Left lung (tissue), 10 donors: ENCODE results near the gene PSMC3IP. TPM values are rescaled to one million over a fixed set of nuclear protein-coding genes. Genes with fewer than 3 reads are reported as not detected.

ENCODE experiments used
- ATAC-seq: fragments of 200-7000 bp; cut with Tn5 transposase; one replicate; pipeline ENCODE4 v1.9.1; 2020; ENCODE audit warnings: moderate library complexity
- DNase-seq, 4 donors: peaks; one replicate each; pipeline ENCODE4 v3.0.0-alpha.2; 2013 to 2020
- H3K27ac ChIP-seq, 2 donors: fragments of 200-600 bp; sonication (generic) in 1 of 2; one replicate each; pipeline versions ENCODE4 v1.5.0 to v1.8.0; 2020 to 2021
- H3K27me3 ChIP-seq, 2 donors: fragments of 200-600 bp; sonication (generic) in 1 of 2; one replicate each; pipeline versions ENCODE4 v1.5.0 to v1.8.0; 2020 to 2021
- H3K36me3 ChIP-seq, 2 donors: fragments of 200-600 bp; sonication (generic) in 1 of 2; one replicate each; pipeline versions ENCODE4 v1.5.0 to v1.8.0; 2020 to 2021
- H3K4me1 ChIP-seq, 2 donors: fragments of 200-600 bp; one replicate each; pipeline ENCODE4 v1.8.0; 2021
- H3K4me3 ChIP-seq, 2 donors: fragments of 200-600 bp; sonication (generic) in 1 of 2; one replicate each; pipeline versions ENCODE4 v1.5.0 to v1.8.0; 2020 to 2021; ENCODE audit warnings: mild to moderate bottlenecking in 1 of 2
- H3K9me3 ChIP-seq, 2 donors: fragments of 200-600 bp; sonication (generic) in 1 of 2; one replicate each; pipeline versions ENCODE4 v1.5.0 to v1.8.0; 2020 to 2021
- intact Hi-C, 2 donors: fragments of 100-400 bp; cut with DNase I; formaldehyde crosslinking; loops; one replicate each; pipeline versions ENCODE4 v1.11.2 to v1.14.2; 2022
- polyA plus RNA-seq, 6 donors: library from polyadenylated mRNA; unstranded; fragments of 120-200 nt; gene quantifications; one replicate each; pipeline ENCODE4 v1.2.1, GENCODE V29; 2013; ENCODE audit not compliant: insufficient read length in 6 of 6
- total RNA-seq, 2 donors: library from RNA; stranded (reverse); fragmentation: NEBNext Ultra II Directional; extraction: Animal tissue kit (Norgen Biotek cat#: 25700); gene quantifications; one replicate each; pipeline ENCODE4 v1.2.1, GENCODE V29; 2021
- TF ChIP-seq, protein P1 (sequence below), 2 donors: fragments of 200-600 bp; sonication (generic) in 1 of 2; IDR thresholded peaks; one replicate each; pipeline versions ENCODE4 v1.5.0 to v1.8.0; 2021; ENCODE audit warnings: antibody characterized with exemption in 2 of 2
- donor health status: DM: no; HTN: yes; CAD: no.
- donor health status: DM: no; HTN: no; CAD: no.

The PSMC3IP gene
- total and polyA plus RNA-seq, 8 donors: 6.5 to 21.4 (median 18.4) TPM

DNA sequence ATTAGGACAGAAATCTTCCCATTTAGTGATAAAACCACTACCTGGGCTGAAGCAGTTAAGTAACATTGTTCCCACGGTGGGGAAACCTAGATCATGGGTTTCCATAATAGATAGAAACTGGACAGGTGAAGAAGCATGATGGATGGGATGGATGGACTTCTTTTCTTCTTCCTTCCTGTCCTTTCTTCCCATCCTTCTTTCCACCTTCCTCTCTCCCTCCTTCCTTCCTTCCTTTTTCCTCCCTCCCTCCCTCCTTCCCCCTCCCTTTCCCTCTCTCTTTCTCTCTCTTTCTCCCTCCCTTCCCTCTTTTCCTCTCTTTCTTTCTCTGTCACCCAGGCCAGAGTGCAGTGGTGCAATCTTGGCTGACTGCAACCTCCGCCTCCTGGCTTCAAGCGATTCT is 3.1 kb downstream of the PSMC3IP start:
- Histone ChIP-seq H3K27me3 (no peaks in the 10 kb centered on the region), H3K4me1 (peaks cover 11 to 47% of the 10 kb centered on the region in 2 donors), H3K27ac (no peak overlapping the region), H3K4me3 (no peak overlapping the region), H3K36me3 (peaks cover 0 to 59% of the 10 kb centered on the region in 2 donors), H3K9me3 (no peaks in the 10 kb centered on the region)
- intact Hi-C loops: no loop called here
- TF ChIP-seq, protein P1, sequence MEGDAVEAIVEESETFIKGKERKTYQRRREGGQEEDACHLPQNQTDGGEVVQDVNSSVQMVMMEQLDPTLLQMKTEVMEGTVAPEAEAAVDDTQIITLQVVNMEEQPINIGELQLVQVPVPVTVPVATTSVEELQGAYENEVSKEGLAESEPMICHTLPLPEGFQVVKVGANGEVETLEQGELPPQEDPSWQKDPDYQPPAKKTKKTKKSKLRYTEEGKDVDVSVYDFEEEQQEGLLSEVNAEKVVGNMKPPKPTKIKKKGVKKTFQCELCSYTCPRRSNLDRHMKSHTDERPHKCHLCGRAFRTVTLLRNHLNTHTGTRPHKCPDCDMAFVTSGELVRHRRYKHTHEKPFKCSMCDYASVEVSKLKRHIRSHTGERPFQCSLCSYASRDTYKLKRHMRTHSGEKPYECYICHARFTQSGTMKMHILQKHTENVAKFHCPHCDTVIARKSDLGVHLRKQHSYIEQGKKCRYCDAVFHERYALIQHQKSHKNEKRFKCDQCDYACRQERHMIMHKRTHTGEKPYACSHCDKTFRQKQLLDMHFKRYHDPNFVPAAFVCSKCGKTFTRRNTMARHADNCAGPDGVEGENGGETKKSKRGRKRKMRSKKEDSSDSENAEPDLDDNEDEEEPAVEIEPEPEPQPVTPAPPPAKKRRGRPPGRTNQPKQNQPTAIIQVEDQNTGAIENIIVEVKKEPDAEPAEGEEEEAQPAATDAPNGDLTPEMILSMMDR (IDR thresholded peaks at IDR 0.05): no peak
- ATAC-seq: no peak
- no peak for DNase-seq

DNA sequence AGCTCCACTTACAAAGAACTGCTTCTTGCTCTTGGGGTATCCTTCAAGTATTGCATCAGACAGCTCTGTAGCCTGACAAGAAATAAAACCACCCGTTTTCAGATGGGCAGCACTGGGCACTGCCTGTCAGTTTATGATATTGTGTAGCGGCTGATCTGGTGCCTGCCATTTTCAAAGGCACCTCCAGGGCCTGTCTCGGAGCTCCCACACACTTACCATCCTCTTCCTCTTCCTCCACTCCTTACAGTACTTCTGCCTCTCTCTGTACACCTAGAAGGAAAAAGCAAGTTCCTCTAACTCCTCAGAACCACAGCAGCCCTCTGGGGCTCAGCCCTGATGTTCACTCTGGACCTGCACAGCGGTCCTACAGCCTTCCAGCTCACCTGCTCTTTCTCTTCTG is 4.4 kb downstream of the PSMC3IP start:
- Histone ChIP-seq H3K4me3 (no peak overlapping the region), H3K4me1 (peaks cover 6 to 48% of the 10 kb centered on the region in 2 donors), H3K27ac (no peak overlapping the region), H3K27me3 (no peaks in the 10 kb centered on the region), H3K36me3 (peaks cover 0 to 70% of the 10 kb centered on the region in 2 donors), H3K9me3 (no peaks in the 10 kb centered on the region)
- ATAC-seq (no peak), DNase-seq (no peak)
- TF ChIP-seq, protein P1 (IDR thresholded peaks at IDR 0.05): no peak
- intact Hi-C loops: no loop called here

DNA sequence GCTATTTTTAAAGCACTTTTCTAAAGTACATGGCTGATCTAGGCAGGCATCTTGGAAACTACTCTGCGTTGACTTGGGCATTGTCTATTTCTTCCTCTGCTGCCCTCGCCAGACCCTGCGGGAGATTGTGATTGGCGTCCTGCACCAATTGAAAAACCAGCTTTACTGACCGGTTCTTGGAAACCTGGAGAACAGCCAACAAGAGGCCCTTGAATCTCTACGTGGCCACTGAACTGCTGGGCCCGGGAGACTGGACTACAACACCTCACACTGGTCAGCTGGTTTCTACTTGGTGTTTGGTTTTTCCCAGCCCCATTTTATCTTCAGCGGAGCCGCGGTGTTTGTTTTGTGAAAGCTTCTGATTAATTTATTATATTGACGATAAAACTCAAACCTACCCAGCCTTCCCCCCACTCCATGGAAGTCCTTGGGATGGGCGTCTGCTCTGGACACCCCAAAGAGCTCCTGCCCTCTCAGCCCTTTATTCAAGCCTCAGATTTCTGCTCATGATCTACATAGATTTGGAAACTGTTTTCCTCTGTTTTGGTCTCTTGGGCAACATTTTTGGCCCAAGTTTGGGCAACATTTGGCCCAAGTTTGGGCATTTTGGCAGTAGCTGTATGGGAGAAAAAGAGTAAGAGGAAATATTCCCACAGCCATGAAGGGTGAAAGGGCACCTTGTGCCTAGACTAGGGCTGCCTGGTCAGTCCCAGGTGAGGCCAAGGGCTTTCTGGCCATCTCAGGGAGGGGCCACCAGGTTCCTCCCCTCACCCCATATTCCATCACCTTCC is 5.9 kb downstream of the PSMC3IP start:
- Histone ChIP-seq H3K27ac (peak overlapping the region in 1 of 2 donors; percentile 20), H3K4me1 (peaks cover 6 to 44% of the 10 kb centered on the region in 2 donors), H3K27me3 (no peaks in the 10 kb centered on the region), H3K36me3 (peaks cover 0 to 70% of the 10 kb centered on the region in 2 donors), H3K4me3 (no peak overlapping the region), H3K9me3 (no peaks in the 10 kb centered on the region)
- TF ChIP-seq, protein P1 (IDR thresholded peaks at IDR 0.05): no peak
- intact Hi-C loops: no loop called here
- DNase-seq: peak in 1 of 4 donors; percentile 70
- peak; percentile 38 for ATAC-seq

DNA sequence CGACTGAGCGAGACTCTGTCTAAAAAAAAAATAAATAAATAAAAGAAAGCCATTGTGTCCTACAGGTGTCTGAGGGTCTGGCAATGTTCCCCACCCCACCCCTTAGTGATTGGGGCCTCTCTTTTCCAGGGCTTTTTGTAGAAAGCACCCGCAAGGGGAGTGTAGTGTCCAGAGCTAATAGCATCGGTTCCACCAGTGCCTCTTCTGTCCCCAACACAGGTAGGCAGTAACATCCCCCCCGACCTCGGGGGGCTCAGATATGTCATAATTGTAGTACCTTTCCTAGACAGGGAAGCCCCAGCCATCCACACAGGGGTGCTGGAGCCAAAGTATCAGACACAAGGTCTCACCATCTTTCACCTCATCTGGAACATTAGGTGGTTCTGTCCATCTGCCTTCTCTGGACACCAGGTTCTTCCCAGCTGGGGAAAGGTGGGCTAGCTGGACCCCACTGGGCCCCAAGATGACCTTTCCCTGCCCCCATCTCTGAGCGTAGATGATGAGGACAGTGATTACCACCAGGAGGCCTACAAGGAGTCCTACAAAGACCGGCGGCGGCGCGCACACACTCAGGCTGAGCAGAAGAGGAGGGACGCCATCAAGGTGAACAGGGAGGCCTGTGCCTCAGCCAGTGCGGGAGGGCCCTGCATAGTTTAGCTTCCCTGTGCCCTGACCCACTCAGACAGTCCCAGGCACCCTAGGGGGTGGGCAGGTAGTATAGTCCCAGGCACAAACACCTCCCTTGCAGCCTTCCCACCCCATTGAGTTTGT is 9.0 kb downstream of the PSMC3IP start:
- peaks cover 0 to 75% of the 10 kb centered on the region in 2 donors for H3K36me3 ChIP-seq
- no peaks in the 10 kb centered on the region for H3K27me3 ChIP-seq
- TF ChIP-seq, protein P1 (IDR thresholded peaks at IDR 0.05): no peak
- intact Hi-C loops: no loop called here
- peak overlapping the region in 1 of 2 donors; percentile 97 for H3K27ac ChIP-seq
- ATAC-seq (no peak), DNase-seq (no peak)
- H3K9me3 ChIP-seq: no peaks in the 10 kb centered on the region
- H3K4me1 ChIP-seq: peaks cover 16 to 66% of the 10 kb centered on the region in 2 donors
- peak overlapping the region in 1 of 2 donors; percentile 96 for H3K4me3 ChIP-seq
